HepG2 (cell line): ENCODE measurements around the gene GRB2. TPM values are rescaled to one million over a fixed set of nuclear protein-coding genes. Genes with fewer than 3 reads are reported as not detected.

Experiments
- DDIT3 ChIP-seq: sonication (generic); formaldehyde crosslinking; IDR thresholded peaks from 2 replicates; pipeline ENCODE4 v1.4.0; 2020; ENCODE audit warnings: mild to moderate bottlenecking, missing genetic modification reagents
- E2F5 ChIP-seq: sonication (generic); formaldehyde crosslinking; conservative IDR thresholded peaks from 2 replicates; pipeline ENCODE4 v1.4.0; 2020; ENCODE audit warnings: missing genetic modification reagents
- FOSL1 ChIP-seq: sonication (generic); formaldehyde crosslinking; IDR thresholded peaks from 2 replicates; pipeline ENCODE4 v1.9.0; 2021; ENCODE audit warnings: missing genetic modification reagents, borderline replicate concordance
- HMG20A ChIP-seq: IDR thresholded peaks from 2 replicates; pipeline ENCODE4 v1.6.1; 2016; ENCODE audit warnings: borderline replicate concordance
- KDM1A ChIP-seq: IDR thresholded peaks from 2 replicates; pipeline ENCODE4 v1.6.1; 2016; ENCODE audit warnings: missing compliant biosample characterization
- KDM5A ChIP-seq: fragments of 200-600 bp; sonication (generic); IDR thresholded peaks from 2 replicates; pipeline ENCODE4 v1.7.0; 2018; ENCODE audit warnings: antibody characterized with exemption, mild to moderate bottlenecking, low read length, borderline replicate concordance
- NR0B2 ChIP-seq: sonication (generic); formaldehyde crosslinking; IDR thresholded peaks from 2 replicates; pipeline ENCODE4 v1.4.0; 2020; ENCODE audit warnings: mild to moderate bottlenecking, missing genetic modification reagents
- TFDP1 ChIP-seq: IDR thresholded peaks from 2 replicates; pipeline ENCODE4 v1.6.1; 2016; ENCODE audit warnings: missing compliant biosample characterization, missing genetic modification reagents, borderline replicate concordance
- TFE3 ChIP-seq: IDR thresholded peaks from 2 replicates; pipeline ENCODE4 v1.6.1; 2016
- TP53 ChIP-seq: sonication (generic); formaldehyde crosslinking; conservative IDR thresholded peaks from 2 replicates; pipeline ENCODE4 v1.4.0; 2020; ENCODE audit warnings: missing genetic modification reagents
- WIZ ChIP-seq: sonication (generic); formaldehyde crosslinking; IDR thresholded peaks from 2 replicates; pipeline ENCODE4 v1.5.1; 2020; ENCODE audit warnings: mild to moderate bottlenecking, missing genetic modification reagents
- XRCC5 ChIP-seq: fragments of 200-400 bp; formaldehyde crosslinking; optimal IDR thresholded peaks from 2 replicates; pipeline ENCODE3; 2017; ENCODE audit warnings: mild to moderate bottlenecking, low read length
- ZBTB38 ChIP-seq: sonication (generic); formaldehyde crosslinking; IDR thresholded peaks from 2 replicates; pipeline ENCODE4 v1.5.1; 2020; ENCODE audit warnings: mild to moderate bottlenecking, missing genetic modification reagents
- ZNF350 ChIP-seq: sonication (generic); formaldehyde crosslinking; IDR thresholded peaks from 2 replicates; pipeline ENCODE4 v1.4.0; 2020; ENCODE audit warnings: mild to moderate bottlenecking, low read depth, missing genetic modification reagents, borderline replicate concordance
- ZNF460 ChIP-seq: sonication (generic); formaldehyde crosslinking; IDR thresholded peaks from 2 replicates; pipeline ENCODE4 v1.5.1; 2020; ENCODE audit warnings: missing genetic modification reagents, mild to moderate bottlenecking, borderline replicate concordance
- ZNF605 ChIP-seq: sonication (generic); formaldehyde crosslinking; IDR thresholded peaks from 2 replicates; pipeline ENCODE4 v1.8.0; 2022; ENCODE audit warnings: mild to moderate bottlenecking, missing genetic modification reagents
- ZNF800 ChIP-seq: sonication (generic); formaldehyde crosslinking; IDR thresholded peaks from 2 replicates; pipeline ENCODE4 v1.4.0; 2020; ENCODE audit warnings: missing genetic modification reagents
- ZSCAN12 ChIP-seq: sonication (generic); formaldehyde crosslinking; IDR thresholded peaks from 2 replicates; pipeline ENCODE4 v1.9.0; 2021; ENCODE audit warnings: mild to moderate bottlenecking, missing genetic modification reagents
- ZSCAN29 ChIP-seq: sonication (generic); formaldehyde crosslinking; conservative IDR thresholded peaks from 2 replicates; pipeline ENCODE4 v1.4.0; 2020; ENCODE audit warnings: mild to moderate bottlenecking, missing genetic modification reagents
- ZSCAN5A ChIP-seq: sonication (generic); formaldehyde crosslinking; IDR thresholded peaks from 2 replicates; pipeline ENCODE4 v1.8.0; 2022; ENCODE audit warnings: mild to moderate bottlenecking, missing genetic modification reagents, borderline replicate concordance
- ZSCAN9 ChIP-seq: IDR thresholded peaks from 2 replicates; pipeline ENCODE4 v1.6.1; 2016; ENCODE audit warnings: borderline replicate concordance
- polyA plus RNA-seq, 8 experiments: library from polyadenylated mRNA; depleted of rRNA in 3 of 8; stranded (reverse) in 7 of 8; unstranded in 1 of 8; fragments of >200 nt; fragmentation: Illumina TruSeq in 4 of 8; extraction: Trizol in 4 of 8; gene quantifications; 2 replicates each; pipeline versions ENCODE4 v1.2.1 to v1.2.3, GENCODE V29; 2011 to 2016; ENCODE audit warnings: low read depth in 4 of 8, missing spikeins in 1 of 8, mixed read lengths in 1 of 8; ENCODE audit not compliant: insufficient read depth in 1 of 8
- total RNA-seq, 5 experiments: library from RNA; depleted of rRNA; stranded (reverse); fragments of >200 nt; fragmentation: Illumina TruSeq; extraction: Trizol; gene quantifications; 2 replicates each; pipeline ENCODE4 v1.2.3, GENCODE V29; 2016; ENCODE audit warnings: low read depth in 1 of 5

GRB2 gene
- total and polyA plus RNA-seq, 2 of the 13 experiments (the other 11 are each of a cell fraction or from before 2014, with no cell fraction given), result 84.6 to 92.3 TPM

GRCh38 chr17:75393523-75394331 is 11.8 kb downstream of the GRB2 start (continued):
- TF ChIP-seq ZNF605 (CRISPR knock-in tag), result peak; percentile 57
- TF ChIP-seq TFE3, result peak; percentile 53; the same call in 1 of the 2 replicates
- peak; percentile 84 for TF ChIP-seq KDM5A
- TF ChIP-seq TP53 (CRISPR knock-in tag), result 0 out of 2 replicates have a peak, but pooled peaks have one; percentile 35
- TF ChIP-seq TFDP1 (CRISPR knock-in tag), result peak; percentile 55; the same call in 1 of the 2 replicates
- TF ChIP-seq ZNF350 (CRISPR knock-in tag), result peak; percentile 76; the same call in 1 of the 2 replicates
- no peak; the same call in 1 of the 2 replicates for TF ChIP-seq HMG20A (CRISPR knock-in tag)
- TF ChIP-seq KDM1A (CRISPR knock-in tag), result no peak
- TF ChIP-seq ZNF460 (CRISPR knock-in tag), result no peak
- TF ChIP-seq NR0B2 (CRISPR knock-in tag), result no peak
- no peak; the same call in 1 of the 2 replicates for TF ChIP-seq ZNF800
- TF ChIP-seq WIZ (CRISPR knock-in tag), result no peak
- peak; percentile 76; the same call in 1 of the 2 replicates for TF ChIP-seq ZBTB38 (CRISPR knock-in tag)
- no peak for TF ChIP-seq DDIT3
- peak; percentile 67 for TF ChIP-seq XRCC5
- TF ChIP-seq ZSCAN29, result 0 out of 2 replicates have a peak, but pooled peaks have one; percentile 39
- no peak; the same call in 1 of the 2 replicates for TF ChIP-seq ZSCAN9 (CRISPR knock-in tag)
- no peak for TF ChIP-seq ZSCAN12 (CRISPR knock-in tag)
- no peak for TF ChIP-seq ZSCAN5A (CRISPR knock-in tag)
- peak; percentile 70; the same call in 1 of the 2 replicates for TF ChIP-seq E2F5
- TF ChIP-seq FOSL1 (CRISPR knock-in tag), result no peak
